HPDE6-E6E7 (cell line): Measurements from ENCODE around the gene SUCLG1.
"Not testable (repeated sequence)": the region's sequence is repeated elsewhere in the genome, so short reads cannot be mapped to it uniquely, and the experiment has no call there.

Experiments used
- DNase-seq: peaks from one replicate; pipeline ENCODE4 v3.0.0; 2011; ENCODE audit warnings: missing footprints; ENCODE audit errors: extremely low spot score

The SUCLG1 gene

DNA sequence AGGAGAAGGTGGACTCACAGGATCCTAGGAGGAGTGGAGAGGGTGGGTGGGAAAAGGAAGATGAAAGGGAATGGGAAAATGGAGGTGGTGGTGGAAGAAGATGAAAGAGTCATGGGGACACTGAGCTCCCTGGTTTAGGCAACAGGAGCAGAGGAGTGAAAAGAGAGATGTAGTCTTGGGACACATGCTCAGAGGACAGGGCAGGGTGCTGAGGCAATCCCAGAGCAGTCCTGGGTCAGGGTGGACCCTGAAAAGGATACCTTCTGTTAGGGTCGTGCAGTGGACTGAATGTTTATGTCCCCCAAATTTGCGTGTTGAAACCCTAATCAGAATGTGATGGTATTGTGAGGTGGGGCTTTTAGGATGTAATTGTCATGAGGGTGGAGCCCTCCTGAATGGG lies 37.9 kb downstream of the SUCLG1 start:
- no peak for DNase-seq

GRCh38 chr2:84417453-84418145 lies 41.5 kb downstream of the SUCLG1 start:
- DNase-seq, result peak; percentile 16

- DNase-seq, result no peak
Measured at GRCh38 chr2:84409531-84409930, 49.5 kb downstream of the SUCLG1 start.

GRCh38 chr2:84402111-84402510 lies 57.0 kb downstream of the SUCLG1 start:
- DNase-seq, result not testable (repeated sequence)

- not testable (repeated sequence) for DNase-seq
Measured at GRCh38 chr2:84399839-84400238, 59.2 kb downstream of the SUCLG1 start.

DNA sequence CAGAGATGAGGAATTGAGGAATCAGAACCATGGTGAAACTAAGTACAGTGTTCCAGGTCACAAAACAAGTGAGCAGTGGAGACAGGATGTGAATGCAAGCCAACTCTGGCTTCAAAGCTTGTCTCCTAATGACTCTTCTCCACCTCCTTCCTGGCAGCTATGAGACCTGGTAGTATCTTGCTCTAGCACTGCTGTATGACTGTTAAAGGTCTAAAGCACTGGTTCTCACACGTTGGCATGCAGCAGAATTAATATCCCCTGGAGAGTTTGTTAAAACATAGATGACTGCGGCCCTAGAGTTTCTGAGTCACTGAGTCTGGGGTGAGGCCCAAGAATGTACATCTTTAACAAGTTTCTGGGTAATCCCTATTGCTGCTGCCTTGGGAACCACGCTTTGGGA lies 63.3 kb downstream of the SUCLG1 start:
- no peak for DNase-seq

DNA sequence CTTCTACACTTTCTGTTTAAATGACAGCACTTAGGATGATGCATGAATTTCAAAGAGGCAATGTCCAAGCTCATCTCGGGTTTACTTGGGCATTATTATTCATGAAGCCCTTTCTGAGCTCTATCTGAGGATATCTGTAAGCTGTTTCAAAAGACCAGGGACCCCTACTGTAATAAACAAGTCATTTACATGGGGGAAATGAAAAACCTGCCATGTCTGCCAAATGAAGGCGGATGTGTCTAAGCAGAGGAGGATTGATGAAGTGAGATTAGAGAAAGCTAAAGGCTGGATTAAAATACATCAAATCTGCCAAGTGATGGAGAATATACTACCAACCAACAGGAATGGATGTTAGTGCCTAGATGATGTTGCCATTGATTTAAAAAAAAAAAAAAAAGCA lies 64.5 kb downstream of the SUCLG1 start:
- DNase-seq, result no peak

GRCh38 chr2:84393829-84394228 lies 65.3 kb downstream of the SUCLG1 start:
- DNase-seq, result no peak

- DNase-seq, result no peak
Measured at GRCh38 chr2:84389794-84390193, 69.3 kb downstream of the SUCLG1 start.

DNA sequence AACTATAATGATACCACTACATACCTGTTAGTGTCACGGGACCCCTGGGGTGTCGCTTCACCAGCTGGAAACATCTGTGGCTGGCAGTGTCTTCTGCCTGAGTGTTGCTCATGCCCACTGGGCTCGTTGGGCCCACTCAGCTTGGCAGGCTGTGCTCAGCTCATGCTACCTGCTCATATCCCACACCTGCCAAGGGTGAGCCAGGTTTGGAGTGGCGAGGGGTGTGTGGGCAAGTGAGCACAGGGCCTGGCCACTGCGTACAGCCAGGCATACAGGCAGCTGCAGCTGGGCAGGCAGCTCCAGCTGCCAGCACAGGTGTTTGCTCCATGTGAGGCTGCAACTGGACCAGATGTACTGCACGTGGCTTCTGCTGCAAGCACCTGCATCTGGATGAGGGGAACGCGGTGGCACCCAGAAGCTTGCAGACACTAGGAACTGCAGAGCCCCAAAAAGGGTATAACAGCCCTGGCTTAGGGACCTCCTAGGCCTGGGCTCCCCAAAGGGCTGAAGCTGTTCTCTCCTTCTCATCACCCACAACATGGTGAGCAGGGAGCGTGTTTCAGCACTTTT lies 70.1 kb downstream of the SUCLG1 start:
- no peak for DNase-seq

- no peak for DNase-seq
Measured at GRCh38 chr2:84388133-84388532, 70.9 kb downstream of the SUCLG1 start.

- DNase-seq, result no peak
Measured at GRCh38 chr2:84386336-84387040, 72.6 kb downstream of the SUCLG1 start.

- DNase-seq, result no peak
Measured at GRCh38 chr2:84383271-84383670, 75.8 kb downstream of the SUCLG1 start.

DNA sequence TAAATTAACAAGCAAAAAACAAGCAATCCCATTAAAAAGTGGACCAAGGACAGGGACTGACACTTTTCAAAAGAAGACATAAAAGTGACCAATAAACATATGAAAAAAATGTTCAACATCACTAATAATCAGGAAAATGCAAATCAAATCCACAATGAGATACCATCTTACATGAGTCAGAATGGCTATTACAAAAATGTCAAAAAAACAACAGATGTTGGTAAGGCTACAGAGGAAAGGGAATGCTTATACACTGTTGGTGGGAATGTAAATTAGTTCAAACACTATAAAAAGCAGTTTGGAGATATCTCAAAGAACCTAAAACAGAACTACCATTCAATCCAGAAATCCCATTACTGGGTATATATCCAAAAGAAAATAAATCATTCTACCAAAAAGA lies 78.2 kb downstream of the SUCLG1 start:
- DNase-seq, result no peak

GRCh38 chr2:84378960-84379359 lies 80.1 kb downstream of the SUCLG1 start:
- DNase-seq, result no peak

GRCh38 chr2:84375020-84375419 lies 84.1 kb downstream of the SUCLG1 start:
- no peak for DNase-seq

DNA sequence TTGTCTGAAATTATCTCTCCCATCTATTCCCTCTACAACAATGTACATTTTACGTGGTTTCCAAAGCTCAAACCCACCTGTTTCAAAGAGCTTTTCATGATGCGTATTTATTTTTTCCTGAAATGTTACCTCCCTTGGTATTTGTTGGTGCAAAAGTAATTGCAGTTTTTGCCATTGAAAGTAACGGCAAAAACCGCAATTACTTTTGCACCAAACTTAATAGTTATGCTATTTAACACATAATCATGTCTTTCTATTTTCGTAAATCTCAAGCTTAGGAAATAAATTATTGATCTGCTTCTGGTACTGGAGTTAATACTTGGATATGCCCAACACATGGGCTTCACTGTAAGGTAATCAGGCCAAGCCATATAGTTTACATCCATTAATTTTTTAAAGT lies 85.2 kb downstream of the SUCLG1 start:
- DNase-seq, result no peak
